HepG2 (cell line): ENCODE data around the gene TRIM3. TPM values are rescaled to one million over a fixed set of nuclear protein-coding genes. Genes with fewer than 3 reads are reported as not detected.

Experiments
- ATAC-seq: fragments of 200-7000 bp; cut with Tn5 transposase; 3 replicates; pipeline ENCODE4 v1.9.1; 2020; ENCODE audit warnings: mild to moderate bottlenecking, moderate library complexity
- BruUV-seq: library from RNA; stranded (reverse); fragments of 400-500 nt; replicated peaks from 2 replicates; lab custom pipeline; 2021; lab: Mats Ljungman, UMichigan
- CTCF ChIA-PET: fragments of 300-600 bp; formaldehyde crosslinking; extraction: SDS; loops from one replicate; lab custom pipeline; 2021; ENCODE audit warnings: low total read pairs, inconsistent platforms, low intra/inter-chr PET ratio; lab: Yijun Ruan, JAX
- POLR2A ChIA-PET: fragments of 350-600 bp; sonication (Branson Sonifier 250); formaldehyde crosslinking; loops from one replicate; lab custom pipeline; 2020; ENCODE audit warnings: antibody characterized with exemption, inconsistent platforms; lab: Yijun Ruan, JAX
- DNase-seq: peaks from one replicate; pipeline ENCODE4 v3.0.0-alpha.2; 2015; ENCODE audit warnings: low spot score
- FAIRE-seq: peaks from 3 replicates; lab custom pipeline; 2011; peaks lifted over from hg19 to GRCh38; lab: Jason Lieb, UNC
- H2AFZ ChIP-seq: one replicate; pipeline ENCODE4 v1.6.1; 2011; ENCODE audit warnings: low read length, inconsistent platforms
- H3K27ac ChIP-seq: fragments of 300-600 bp; 3 replicates; pipeline ENCODE4 v1.8.0; 2011; ENCODE audit warnings: mixed run types, mild to moderate bottlenecking, mixed read lengths, low read length, inconsistent platforms; ENCODE audit not compliant: insufficient read depth; ENCODE audit errors: extremely low read length
- H3K27me3 ChIP-seq, 2 experiments: fragments of 200-600 bp in 1 of 2; 2 replicates in 1 of 2; 3 replicates in 1 of 2; pipeline versions ENCODE4 v1.6.0 to v1.8.0; 2011; ENCODE audit warnings: low read length in 2 of 2, mild to moderate bottlenecking in 2 of 2, moderate library complexity in 2 of 2, inconsistent platforms in 1 of 2; ENCODE audit not compliant: insufficient read depth in 2 of 2, control insufficient read depth in 1 of 2
- H3K36me3 ChIP-seq, 2 experiments: fragments of 200-600 bp in 1 of 2; replicated peaks in 1 of 2; 2 replicates in 1 of 2; 3 replicates in 1 of 2; pipeline versions ENCODE4 v1.5.1 to v1.8.0; 2011; ENCODE audit warnings: low read length in 2 of 2, inconsistent platforms in 1 of 2; ENCODE audit not compliant: insufficient read depth in 2 of 2, control insufficient read depth in 1 of 2
- H3K4me1 ChIP-seq: 2 replicates; pipeline ENCODE4 v1.5.1; 2012; ENCODE audit warnings: low read length, inconsistent platforms; ENCODE audit not compliant: insufficient read depth
- H3K4me2 ChIP-seq: 2 replicates; pipeline ENCODE4 v1.6.0; 2011; ENCODE audit warnings: low read depth, low read length, inconsistent platforms
- H3K4me3 ChIP-seq, 3 experiments: fragments of 200-600 bp in 1 of 3; sonication (generic), shearing (Covaris generic) in 1 of 3; replicated peaks in 1 of 3; 2 replicates each; pipeline ENCODE4 v1.5.1; 2011 to 2016; ENCODE audit warnings: low read length in 3 of 3, inconsistent platforms in 2 of 3, low read depth in 2 of 3, mild to moderate bottlenecking in 2 of 3, control low read depth in 1 of 3, mixed read lengths in 1 of 3; ENCODE audit not compliant: insufficient read depth in 1 of 3
- H3K79me2 ChIP-seq: one replicate; pipeline ENCODE4 v1.6.1; 2011; ENCODE audit warnings: low read length, inconsistent platforms; ENCODE audit not compliant: insufficient read depth
- H3K9ac ChIP-seq: 2 replicates; pipeline ENCODE4 v1.6.0; 2011; ENCODE audit warnings: mild to moderate bottlenecking, low read depth, low read length, inconsistent platforms; ENCODE audit not compliant: insufficient read depth
- H3K9me3 ChIP-seq: 2 replicates; pipeline ENCODE4 v1.5.1; 2012; ENCODE audit warnings: mild to moderate bottlenecking, low read length
- H4K20me1 ChIP-seq: 2 replicates; pipeline ENCODE4 v1.6.0; 2011; ENCODE audit warnings: inconsistent platforms, mild to moderate bottlenecking, low read length, moderate library complexity; ENCODE audit not compliant: insufficient read depth
- KLF6 ChIP-seq: IDR thresholded peaks from 2 replicates; pipeline ENCODE4 v1.8.0; 2016; ENCODE audit warnings: missing biosample characterization, missing genetic modification reagents
- NFKBIZ ChIP-seq: IDR thresholded peaks from 2 replicates; pipeline ENCODE4 v1.6.1; 2018; ENCODE audit warnings: missing genetic modification reagents, missing compliant biosample characterization
- PHF21A ChIP-seq: sonication (generic); formaldehyde crosslinking; IDR thresholded peaks from 2 replicates; pipeline ENCODE4 v1.5.0; 2020; ENCODE audit warnings: mild to moderate bottlenecking, missing genetic modification reagents
- RBAK ChIP-seq: sonication (generic); formaldehyde crosslinking; IDR thresholded peaks from 2 replicates; pipeline ENCODE4 v1.5.1; 2020; ENCODE audit warnings: mild to moderate bottlenecking, missing genetic modification reagents
- ZNF615 ChIP-seq: sonication (generic); formaldehyde crosslinking; IDR thresholded peaks from 2 replicates; pipeline ENCODE4 v1.5.0; 2020; ENCODE audit warnings: mild to moderate bottlenecking, missing genetic modification reagents, borderline replicate concordance
- ZNF768 ChIP-seq: sonication (generic); formaldehyde crosslinking; IDR thresholded peaks from 2 replicates; pipeline ENCODE4 v1.4.0; 2020; ENCODE audit warnings: missing genetic modification reagents
- WGBS: methylation state at CpG from one replicate; pipeline ENCODE4 v1.1.6; 2017; ENCODE audit warnings: low lambda C conversion rate; 5-methylcytosine and 5-hydroxymethylcytosine counted together
- in situ Hi-C: cut with HindIII; loops from 2 replicates; pipeline ENCODE4 v1.10.0; 2017; ENCODE audit warnings: low pct_unique_long_range_greater_than_20kb; ENCODE audit not compliant: extremely low pct_ligation_motif_present
- intact Hi-C: fragments of 100-400 bp; cut with micrococcal nuclease; formaldehyde crosslinking; loops from one replicate; pipeline ENCODE4 v1.10.0; 2022; ENCODE audit not compliant: unreplicated experiment
- polyA plus RNA-seq, 8 experiments: library from polyadenylated mRNA; depleted of rRNA in 3 of 8; stranded (reverse) in 7 of 8; unstranded in 1 of 8; fragments of >200 nt; fragmentation: Illumina TruSeq in 4 of 8; extraction: Trizol in 4 of 8; gene quantifications; 2 replicates each; pipeline versions ENCODE4 v1.2.1 to v1.2.3, GENCODE V29; 2011 to 2016; ENCODE audit warnings: low read depth in 4 of 8, missing spikeins in 1 of 8, mixed read lengths in 1 of 8; ENCODE audit not compliant: insufficient read depth in 1 of 8
- total RNA-seq, 5 experiments: library from RNA; depleted of rRNA; stranded (reverse); fragments of >200 nt; fragmentation: Illumina TruSeq; extraction: Trizol; gene quantifications; 2 replicates each; pipeline ENCODE4 v1.2.3, GENCODE V29; 2016; ENCODE audit warnings: low read depth in 1 of 5
- TF ChIP-seq, protein P1 (sequence below): sonication (generic); formaldehyde crosslinking; IDR thresholded peaks from 2 replicates; pipeline ENCODE4 v1.4.0; 2020; ENCODE audit warnings: mild to moderate bottlenecking, missing genetic modification reagents

The TRIM3 gene
- total and polyA plus RNA-seq, 2 of the 13 experiments (the other 11 are each of a cell fraction or from before 2014, with no cell fraction given), result 3.6 to 6.3 TPM

DNA sequence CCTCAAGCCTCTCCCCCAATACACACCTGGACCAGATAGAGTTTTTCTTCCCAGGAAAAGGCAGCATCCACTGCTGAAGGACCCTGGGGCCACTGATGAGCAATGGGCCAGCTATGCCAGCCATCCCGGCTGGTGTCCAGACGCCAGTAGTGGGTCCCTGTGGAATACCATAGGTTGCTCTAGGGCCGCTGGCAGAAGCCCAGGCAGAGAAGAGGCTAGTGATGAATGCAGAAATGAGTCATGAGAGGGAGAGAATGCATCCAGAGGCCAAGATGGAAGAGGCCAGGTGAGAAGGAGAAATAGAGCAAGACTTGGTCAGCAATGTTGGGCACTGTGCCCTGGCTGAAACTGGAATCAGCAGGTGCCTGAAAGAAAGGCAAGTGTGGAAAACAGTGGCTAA, 41.9 kb downstream of the TRIM3 start:
- no peaks in the 10 kb centered on the region for H3K27me3 ChIP-seq
- no TSS peak for BruUV-seq
- no peak overlapping the region for H2AFZ ChIP-seq
- 90% methylated on average over 3 of the region's 3 CpGs for WGBS
- FAIRE-seq, result no peak
- no peak overlapping the region for H3K4me2 ChIP-seq
- no peak for TF ChIP-seq KLF6 (CRISPR knock-in tag)
- no peak for TF ChIP-seq RBAK (CRISPR knock-in tag)
- no peak for TF ChIP-seq ZNF768 (CRISPR knock-in tag)
- TF ChIP-seq, all 625 proteins: peak for 0
- intact Hi-C loops, result no loop called here
- POLR2A ChIA-PET, result no interaction called here
- DNase-seq (no peak), ATAC-seq (no peak)
- H3K27ac ChIP-seq, result no peak overlapping the region
- in situ Hi-C loops, result no loop called here
- H3K4me3 ChIP-seq, result no peak overlapping the region
- no peaks in the 10 kb centered on the region for H3K79me2 ChIP-seq
- CTCF ChIA-PET, result no interaction called here
- H3K9me3 ChIP-seq, result no peaks in the 10 kb centered on the region
- H3K4me1 ChIP-seq, result 0 out of 2 replicates have a peak, but pooled peaks cover 4% of the 10 kb centered on the region
- no peaks in the 10 kb centered on the region for H3K36me3 ChIP-seq
- H3K9ac ChIP-seq, result no peak overlapping the region
- no peaks in the 10 kb centered on the region for H4K20me1 ChIP-seq

GRCh38 chr11:6427516-6427915, 46.2 kb downstream of the TRIM3 start:
- Histone ChIP-seq H3K9ac (no peak overlapping the region), H3K4me1 (no peaks in the 10 kb centered on the region), H3K27me3 (no peaks in the 10 kb centered on the region), H3K79me2 (no peaks in the 10 kb centered on the region), H4K20me1 (no peaks in the 10 kb centered on the region), H3K36me3 (no peaks in the 10 kb centered on the region), H3K4me2 (no peak overlapping the region), H2AFZ (no peak overlapping the region), H3K27ac (no peak overlapping the region)
- POLR2A ChIA-PET, result no interaction called here
- DNase-seq (no peak), ATAC-seq (no peak)
- intact Hi-C loops (no loop called here), in situ Hi-C loops (no loop called here)
- CTCF ChIA-PET, result no interaction called here
- no peak for TF ChIP-seq NFKBIZ (CRISPR knock-in tag)
- TF ChIP-seq, protein P1, sequence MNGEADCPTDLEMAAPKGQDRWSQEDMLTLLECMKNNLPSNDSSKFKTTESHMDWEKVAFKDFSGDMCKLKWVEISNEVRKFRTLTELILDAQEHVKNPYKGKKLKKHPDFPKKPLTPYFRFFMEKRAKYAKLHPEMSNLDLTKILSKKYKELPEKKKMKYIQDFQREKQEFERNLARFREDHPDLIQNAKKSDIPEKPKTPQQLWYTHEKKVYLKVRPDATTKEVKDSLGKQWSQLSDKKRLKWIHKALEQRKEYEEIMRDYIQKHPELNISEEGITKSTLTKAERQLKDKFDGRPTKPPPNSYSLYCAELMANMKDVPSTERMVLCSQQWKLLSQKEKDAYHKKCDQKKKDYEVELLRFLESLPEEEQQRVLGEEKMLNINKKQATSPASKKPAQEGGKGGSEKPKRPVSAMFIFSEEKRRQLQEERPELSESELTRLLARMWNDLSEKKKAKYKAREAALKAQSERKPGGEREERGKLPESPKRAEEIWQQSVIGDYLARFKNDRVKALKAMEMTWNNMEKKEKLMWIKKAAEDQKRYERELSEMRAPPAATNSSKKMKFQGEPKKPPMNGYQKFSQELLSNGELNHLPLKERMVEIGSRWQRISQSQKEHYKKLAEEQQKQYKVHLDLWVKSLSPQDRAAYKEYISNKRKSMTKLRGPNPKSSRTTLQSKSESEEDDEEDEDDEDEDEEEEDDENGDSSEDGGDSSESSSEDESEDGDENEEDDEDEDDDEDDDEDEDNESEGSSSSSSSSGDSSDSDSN, result no peak
- TF ChIP-seq ZNF615 (CRISPR knock-in tag), result no peak
- no peak for TF ChIP-seq PHF21A
- TF ChIP-seq, all 625 proteins: peak for 0
- BruUV-seq, result no TSS peak
- FAIRE-seq, result no peak
- Histone ChIP-seq H3K9me3 (no peaks in the 10 kb centered on the region), H3K4me3 (no peak overlapping the region)
